HepG2 (cell line): Measurements from ENCODE around the gene C16orf54. TPM values are rescaled to one million over a fixed set of nuclear protein-coding genes. Genes with fewer than 3 reads are reported as not detected.

ENCODE experiments used
- ADNP ChIP-seq: sonication (generic); formaldehyde crosslinking; IDR thresholded peaks from 2 replicates; pipeline ENCODE4 v1.4.0; 2020; ENCODE audit warnings: missing genetic modification reagents
- EP300 ChIP-seq, 3 experiments: sonication (generic) in 1 of 3; formaldehyde crosslinking in 1 of 3; IDR thresholded peaks; 2 replicates each; pipeline versions ENCODE4 v1.5.1 to v1.6.1; 2011 to 2020; ENCODE audit warnings: low read depth in 2 of 3, low read length in 2 of 3, borderline replicate concordance in 1 of 3, improper control_type of control experiment in 1 of 3, mild to moderate bottlenecking in 1 of 3, missing genetic modification reagents in 1 of 3, moderate library complexity in 1 of 3
- FOXA3 ChIP-seq: IDR thresholded peaks from 2 replicates; pipeline ENCODE4 v1.6.1; 2016; ENCODE audit warnings: missing genetic modification reagents, missing compliant biosample characterization
- SMAD9 ChIP-seq: sonication (generic); formaldehyde crosslinking; IDR thresholded peaks from 2 replicates; pipeline ENCODE4 v1.5.1; 2020; ENCODE audit warnings: mild to moderate bottlenecking, missing genetic modification reagents
- TARDBP ChIP-seq: sonication (generic); formaldehyde crosslinking; IDR thresholded peaks from 2 replicates; pipeline ENCODE4 v1.8.0; 2022; ENCODE audit warnings: mild to moderate bottlenecking, missing genetic modification reagents
- ZFP1 ChIP-seq: IDR thresholded peaks from 2 replicates; pipeline ENCODE4 v1.6.1; 2016
- ZNF232 ChIP-seq: sonication (generic); formaldehyde crosslinking; IDR thresholded peaks from 2 replicates; pipeline ENCODE4 v1.4.0; 2020; ENCODE audit warnings: missing genetic modification reagents, borderline replicate concordance
- ZNF264 ChIP-seq: sonication (generic); formaldehyde crosslinking; IDR thresholded peaks from 2 replicates; pipeline ENCODE4 v1.4.0; 2020; ENCODE audit warnings: missing genetic modification reagents
- ZNF709 ChIP-seq: sonication (generic); formaldehyde crosslinking; IDR thresholded peaks from 2 replicates; pipeline ENCODE4 v1.5.0; 2020; ENCODE audit warnings: mild to moderate bottlenecking, missing genetic modification reagents
- ZNF773 ChIP-seq: sonication (generic); formaldehyde crosslinking; IDR thresholded peaks from 2 replicates; pipeline ENCODE4 v1.4.0; 2020; ENCODE audit warnings: missing genetic modification reagents, borderline replicate concordance
- polyA plus RNA-seq, 8 experiments: library from polyadenylated mRNA; depleted of rRNA in 3 of 8; stranded (reverse) in 7 of 8; unstranded in 1 of 8; fragments of >200 nt; fragmentation: Illumina TruSeq in 4 of 8; extraction: Trizol in 4 of 8; gene quantifications; 2 replicates each; pipeline versions ENCODE4 v1.2.1 to v1.2.3, GENCODE V29; 2011 to 2016; ENCODE audit warnings: low read depth in 4 of 8, missing spikeins in 1 of 8, mixed read lengths in 1 of 8; ENCODE audit not compliant: insufficient read depth in 1 of 8
- total RNA-seq, 5 experiments: library from RNA; depleted of rRNA; stranded (reverse); fragments of >200 nt; fragmentation: Illumina TruSeq; extraction: Trizol; gene quantifications; 2 replicates each; pipeline ENCODE4 v1.2.3, GENCODE V29; 2016; ENCODE audit warnings: low read depth in 1 of 5
- TF ChIP-seq, protein P1 (sequence below): sonication (generic); formaldehyde crosslinking; IDR thresholded peaks from 2 replicates; pipeline ENCODE4 v1.5.1; 2020; ENCODE audit warnings: mild to moderate bottlenecking, missing genetic modification reagents, moderate library complexity
- TF ChIP-seq, protein P2 (sequence below): sonication (generic); formaldehyde crosslinking; IDR thresholded peaks from one replicate; pipeline ENCODE4 v1.5.1; 2020; ENCODE audit warnings: mild to moderate bottlenecking, missing genetic modification reagents; ENCODE audit errors: not compliant biosample characterization
- TF ChIP-seq, protein P3 (sequence below): sonication (generic); formaldehyde crosslinking; IDR thresholded peaks from 2 replicates; pipeline ENCODE4 v1.9.0; 2022; ENCODE audit warnings: low read depth, missing genetic modification reagents

C16orf54 gene
- total and polyA plus RNA-seq, 2 of the 13 experiments (the other 11 are each of a cell fraction or from before 2014, with no cell fraction given): not detected

GRCh38 chr16:29790183-29790948 is 44.6 kb upstream of the C16orf54 start, which contains the start of gene KIF22 (continued):
- TF ChIP-seq, protein P1, sequence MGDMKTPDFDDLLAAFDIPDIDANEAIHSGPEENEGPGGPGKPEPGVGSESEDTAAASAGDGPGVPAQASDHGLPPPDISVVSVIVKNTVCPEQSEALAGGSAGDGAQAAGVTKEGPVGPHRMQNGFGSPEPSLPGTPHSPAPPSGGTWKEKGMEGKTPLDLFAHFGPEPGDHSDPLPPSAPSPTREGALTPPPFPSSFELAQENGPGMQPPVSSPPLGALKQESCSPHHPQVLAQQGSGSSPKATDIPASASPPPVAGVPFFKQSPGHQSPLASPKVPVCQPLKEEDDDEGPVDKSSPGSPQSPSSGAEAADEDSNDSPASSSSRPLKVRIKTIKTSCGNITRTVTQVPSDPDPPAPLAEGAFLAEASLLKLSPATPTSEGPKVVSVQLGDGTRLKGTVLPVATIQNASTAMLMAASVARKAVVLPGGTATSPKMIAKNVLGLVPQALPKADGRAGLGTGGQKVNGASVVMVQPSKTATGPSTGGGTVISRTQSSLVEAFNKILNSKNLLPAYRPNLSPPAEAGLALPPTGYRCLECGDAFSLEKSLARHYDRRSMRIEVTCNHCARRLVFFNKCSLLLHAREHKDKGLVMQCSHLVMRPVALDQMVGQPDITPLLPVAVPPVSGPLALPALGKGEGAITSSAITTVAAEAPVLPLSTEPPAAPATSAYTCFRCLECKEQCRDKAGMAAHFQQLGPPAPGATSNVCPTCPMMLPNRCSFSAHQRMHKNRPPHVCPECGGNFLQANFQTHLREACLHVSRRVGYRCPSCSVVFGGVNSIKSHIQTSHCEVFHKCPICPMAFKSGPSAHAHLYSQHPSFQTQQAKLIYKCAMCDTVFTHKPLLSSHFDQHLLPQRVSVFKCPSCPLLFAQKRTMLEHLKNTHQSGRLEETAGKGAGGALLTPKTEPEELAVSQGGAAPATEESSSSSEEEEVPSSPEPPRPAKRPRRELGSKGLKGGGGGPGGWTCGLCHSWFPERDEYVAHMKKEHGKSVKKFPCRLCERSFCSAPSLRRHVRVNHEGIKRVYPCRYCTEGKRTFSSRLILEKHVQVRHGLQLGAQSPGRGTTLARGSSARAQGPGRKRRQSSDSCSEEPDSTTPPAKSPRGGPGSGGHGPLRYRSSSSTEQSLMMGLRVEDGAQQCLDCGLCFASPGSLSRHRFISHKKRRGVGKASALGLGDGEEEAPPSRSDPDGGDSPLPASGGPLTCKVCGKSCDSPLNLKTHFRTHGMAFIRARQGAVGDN: peak; percentile 97
- no peak; the same call in 1 of the 2 replicates for TF ChIP-seq ZNF264 (CRISPR knock-in tag)
- peak; percentile 66 for TF ChIP-seq FOXA3 (CRISPR knock-in tag)
- TF ChIP-seq, protein P2, sequence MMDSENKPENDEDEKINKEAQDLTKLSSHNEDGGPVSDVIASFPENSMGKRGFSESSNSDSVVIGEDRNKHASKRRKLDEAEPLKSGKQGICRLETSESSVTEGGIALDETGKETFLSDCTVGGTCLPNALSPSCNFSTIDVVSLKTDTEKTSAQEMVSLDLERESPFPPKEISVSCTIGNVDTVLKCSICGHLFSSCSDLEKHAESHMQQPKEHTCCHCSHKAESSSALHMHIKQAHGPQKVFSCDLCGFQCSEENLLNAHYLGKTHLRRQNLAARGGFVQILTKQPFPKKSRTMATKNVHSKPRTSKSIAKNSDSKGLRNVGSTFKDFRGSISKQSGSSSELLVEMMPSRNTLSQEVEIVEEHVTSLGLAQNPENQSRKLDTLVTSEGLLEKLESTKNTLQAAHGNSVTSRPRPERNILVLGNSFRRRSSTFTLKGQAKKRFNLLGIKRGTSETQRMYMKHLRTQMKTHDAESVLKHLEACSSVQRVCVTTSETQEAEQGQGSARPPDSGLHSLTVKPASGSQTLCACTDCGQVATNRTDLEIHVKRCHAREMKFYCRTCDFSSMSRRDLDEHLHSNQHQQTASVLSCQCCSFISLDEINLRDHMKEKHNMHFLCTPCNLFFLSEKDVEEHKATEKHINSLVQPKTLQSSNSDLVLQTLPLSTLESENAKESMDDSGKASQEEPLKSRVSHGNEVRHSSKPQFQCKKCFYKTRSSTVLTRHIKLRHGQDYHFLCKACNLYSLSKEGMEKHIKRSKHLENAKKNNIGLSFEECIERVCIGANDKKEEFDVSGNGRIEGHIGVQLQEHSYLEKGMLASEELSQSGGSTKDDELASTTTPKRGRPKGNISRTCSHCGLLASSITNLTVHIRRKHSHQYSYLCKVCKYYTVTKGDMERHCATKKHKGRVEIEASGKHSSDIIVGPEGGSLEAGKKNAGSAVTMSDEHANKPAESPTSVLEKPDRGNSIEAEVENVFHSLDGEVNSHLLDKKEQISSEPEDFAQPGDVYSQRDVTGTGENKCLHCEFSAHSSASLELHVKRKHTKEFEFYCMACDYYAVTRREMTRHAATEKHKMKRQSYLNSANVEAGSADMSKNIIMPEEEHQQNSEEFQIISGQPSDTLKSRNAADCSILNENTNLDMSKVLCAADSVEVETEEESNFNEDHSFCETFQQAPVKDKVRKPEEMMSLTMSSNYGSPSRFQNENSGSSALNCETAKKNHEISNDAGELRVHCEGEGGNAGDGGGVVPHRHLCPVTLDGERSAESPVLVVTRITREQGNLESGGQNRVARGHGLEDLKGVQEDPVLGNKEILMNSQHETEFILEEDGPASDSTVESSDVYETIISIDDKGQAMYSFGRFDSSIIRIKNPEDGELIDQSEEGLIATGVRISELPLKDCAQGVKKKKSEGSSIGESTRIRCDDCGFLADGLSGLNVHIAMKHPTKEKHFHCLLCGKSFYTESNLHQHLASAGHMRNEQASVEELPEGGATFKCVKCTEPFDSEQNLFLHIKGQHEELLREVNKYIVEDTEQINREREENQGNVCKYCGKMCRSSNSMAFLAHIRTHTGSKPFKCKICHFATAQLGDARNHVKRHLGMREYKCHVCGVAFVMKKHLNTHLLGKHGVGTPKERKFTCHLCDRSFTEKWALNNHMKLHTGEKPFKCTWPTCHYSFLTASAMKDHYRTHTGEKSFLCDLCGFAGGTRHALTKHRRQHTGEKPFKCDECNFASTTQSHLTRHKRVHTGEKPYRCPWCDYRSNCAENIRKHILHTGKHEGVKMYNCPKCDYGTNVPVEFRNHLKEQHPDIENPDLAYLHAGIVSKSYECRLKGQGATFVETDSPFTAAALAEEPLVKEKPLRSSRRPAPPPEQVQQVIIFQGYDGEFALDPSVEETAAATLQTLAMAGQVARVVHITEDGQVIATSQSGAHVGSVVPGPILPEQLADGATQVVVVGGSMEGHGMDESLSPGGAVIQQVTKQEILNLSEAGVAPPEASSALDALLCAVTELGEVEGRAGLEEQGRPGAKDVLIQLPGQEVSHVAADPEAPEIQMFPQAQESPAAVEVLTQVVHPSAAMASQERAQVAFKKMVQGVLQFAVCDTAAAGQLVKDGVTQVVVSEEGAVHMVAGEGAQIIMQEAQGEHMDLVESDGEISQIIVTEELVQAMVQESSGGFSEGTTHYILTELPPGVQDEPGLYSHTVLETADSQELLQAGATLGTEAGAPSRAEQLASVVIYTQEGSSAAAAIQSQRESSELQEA (CRISPR knock-in tag): peak; percentile 87
- TF ChIP-seq EP300 (IDR thresholded peaks at IDR 0.05; ENCODE audit: low read depth in 2 of 2, low read length in 2 of 2): peak; percentile 29 to 43; a peak in 2 of 4 replicates
- TF ChIP-seq EP300 (CRISPR knock-in tag; IDR thresholded peaks at IDR 0.05; ENCODE audit: borderline replicate concordance): no peak; the same call in 1 of the 2 replicates
- peak; percentile 82 for TF ChIP-seq ZFP1 (CRISPR knock-in tag)
- TF ChIP-seq TARDBP (CRISPR knock-in tag): peak; percentile 88
- peak; percentile 46 for TF ChIP-seq SMAD9 (CRISPR knock-in tag)
- TF ChIP-seq ZNF232 (CRISPR knock-in tag): no peak
- TF ChIP-seq ADNP (CRISPR knock-in tag): no peak
- TF ChIP-seq, protein P3, sequence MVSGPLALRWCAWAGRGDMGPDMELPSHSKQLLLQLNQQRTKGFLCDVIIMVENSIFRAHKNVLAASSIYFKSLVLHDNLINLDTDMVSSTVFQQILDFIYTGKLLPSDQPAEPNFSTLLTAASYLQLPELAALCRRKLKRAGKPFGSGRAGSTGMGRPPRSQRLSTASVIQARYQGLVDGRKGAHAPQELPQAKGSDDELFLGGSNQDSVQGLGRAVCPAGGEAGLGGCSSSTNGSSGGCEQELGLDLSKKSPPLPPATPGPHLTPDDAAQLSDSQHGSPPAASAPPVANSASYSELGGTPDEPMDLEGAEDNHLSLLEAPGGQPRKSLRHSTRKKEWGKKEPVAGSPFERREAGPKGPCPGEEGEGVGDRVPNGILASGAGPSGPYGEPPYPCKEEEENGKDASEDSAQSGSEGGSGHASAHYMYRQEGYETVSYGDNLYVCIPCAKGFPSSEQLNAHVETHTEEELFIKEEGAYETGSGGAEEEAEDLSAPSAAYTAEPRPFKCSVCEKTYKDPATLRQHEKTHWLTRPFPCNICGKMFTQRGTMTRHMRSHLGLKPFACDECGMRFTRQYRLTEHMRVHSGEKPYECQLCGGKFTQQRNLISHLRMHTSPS (CRISPR knock-in tag): peak; percentile 46; the same call in 1 of the 2 replicates
- peak; percentile 84; the same call in 1 of the 2 replicates for TF ChIP-seq ZNF773 (CRISPR knock-in tag)
- TF ChIP-seq ZNF709 (CRISPR knock-in tag): no peak; the same call in none of the 2 replicates
